SU-DHL-6 (cell line): ENCODE measurements around the gene SLCO3A1.

Experiments used
- H2AFZ ChIP-seq: fragments of 200-600 bp; sonication (generic); 2 replicates; pipeline ENCODE4 v1.6.1; 2014; ENCODE audit warnings: low read depth, mild to moderate bottlenecking, moderate library complexity, mixed read lengths, antibody characterized with exemption, low read length; ENCODE audit not compliant: severe bottlenecking
- H3F3A ChIP-seq: fragments of 200-600 bp; shearing (Covaris generic); 2 replicates; pipeline ENCODE4 v1.6.0; 2016; ENCODE audit warnings: antibody characterized with exemption, mild to moderate bottlenecking; ENCODE audit not compliant: insufficient read depth
- H3K27ac ChIP-seq: fragments of 200-600 bp; sonication (generic); 2 replicates; pipeline ENCODE4 v1.5.1; 2016; ENCODE audit warnings: low read depth, mild to moderate bottlenecking, low read length, moderate library complexity, mixed read lengths
- H3K27me3 ChIP-seq: fragments of 200-600 bp; sonication (generic), shearing (Covaris generic); 2 replicates; pipeline ENCODE4 v1.6.0; 2014; ENCODE audit warnings: mild to moderate bottlenecking, low read length
- H3K36me3 ChIP-seq: fragments of 200-600 bp; sonication (generic); 2 replicates; pipeline ENCODE4 v1.6.1; 2014; ENCODE audit warnings: mild to moderate bottlenecking, low read length, mixed read lengths
- H3K4me2 ChIP-seq: fragments of 300-600, 200-600 bp; shearing (Covaris generic), sonication (generic); 2 replicates; pipeline ENCODE4 v1.6.0; 2014; ENCODE audit warnings: low read length, low read depth, mild to moderate bottlenecking; ENCODE audit not compliant: poor library complexity, severe bottlenecking
- H3K4me3 ChIP-seq: fragments of 200-600 bp; sonication (generic); 2 replicates; pipeline ENCODE4 v1.5.1; 2014; ENCODE audit warnings: antibody characterized with exemption, low read length, mild to moderate bottlenecking, mixed read lengths; ENCODE audit not compliant: insufficient read depth, poor library complexity, severe bottlenecking
- H3K79me2 ChIP-seq: fragments of 200-600 bp; sonication (generic); 2 replicates; pipeline ENCODE4 v1.6.1; 2014; ENCODE audit warnings: mild to moderate bottlenecking, low read length, moderate library complexity; ENCODE audit not compliant: insufficient read depth
- H3K9ac ChIP-seq: fragments of 200-600 bp; sonication (generic); 2 replicates; pipeline ENCODE4 v1.7.0; 2014; ENCODE audit warnings: mild to moderate bottlenecking, low read length
- H3K9me2 ChIP-seq: fragments of 200-600 bp; sonication (generic); replicated peaks from 2 replicates; pipeline ENCODE4 v1.6.1; 2014; ENCODE audit warnings: low read length; ENCODE audit not compliant: insufficient read depth
- H3K9me3 ChIP-seq: fragments of 200-600 bp; sonication (generic); 2 replicates; pipeline ENCODE4 v1.6.1; 2014; ENCODE audit warnings: low read length, mixed read lengths; ENCODE audit not compliant: insufficient read depth
- H4K20me1 ChIP-seq: fragments of 200-600 bp; sonication (generic); 2 replicates; pipeline ENCODE4 v1.6.1; 2014; ENCODE audit warnings: low read depth, mild to moderate bottlenecking, antibody characterized with exemption, low read length, moderate library complexity, mixed read lengths
- CTCF ChIP-seq: fragments of 200-600 bp; sonication (generic); IDR thresholded peaks from one replicate; pipeline ENCODE4 v1.5.1; 2017; ENCODE audit warnings: antibody characterized with exemption, mild to moderate bottlenecking, low read length, moderate library complexity; ENCODE audit not compliant: insufficient read depth, poor library complexity, severe bottlenecking
- EZH2phosphoT487 ChIP-seq: fragments of 200-600 bp; sonication (generic), shearing (Covaris generic); conservative IDR thresholded peaks from 2 replicates; pipeline ENCODE4 v1.6.1; 2018; ENCODE audit warnings: mild to moderate bottlenecking, antibody characterized with exemption, low read length, moderate library complexity, mixed read lengths

SLCO3A1 gene

GRCh38 chr15:92035551-92035950 lies 182.0 kb downstream of the SLCO3A1 start:
- Histone ChIP-seq H3K9ac (no peak overlapping the region), H3K27me3 (no peaks in the 10 kb centered on the region), H3K9me2 (no peaks in the 10 kb centered on the region), H3K9me3 (no peaks in the 10 kb centered on the region), H2AFZ (no peak overlapping the region), H3F3A (no peaks in the 10 kb centered on the region), H3K79me2 (no peaks in the 10 kb centered on the region), H3K27ac (no peak overlapping the region), H4K20me1 (peaks cover 5% of the 10 kb centered on the region), H3K4me2 (no peak overlapping the region), H3K36me3 (no peaks in the 10 kb centered on the region), H3K4me3 (no peak overlapping the region)
- no peak for TF ChIP-seq CTCF
- no peak for TF ChIP-seq EZH2phosphoT487

GRCh38 chr15:92035961-92036360 lies 182.5 kb downstream of the SLCO3A1 start:
- Histone ChIP-seq H3K9me3 (no peaks in the 10 kb centered on the region), H4K20me1 (peaks cover 5% of the 10 kb centered on the region; the same call in 1 of the 2 replicates), H3K27ac (no peak overlapping the region), H2AFZ (no peak overlapping the region), H3F3A (no peaks in the 10 kb centered on the region), H3K36me3 (no peaks in the 10 kb centered on the region), H3K79me2 (no peaks in the 10 kb centered on the region), H3K9me2 (no peaks in the 10 kb centered on the region), H3K4me3 (no peak overlapping the region), H3K9ac (no peak overlapping the region), H3K4me2 (no peak overlapping the region), H3K27me3 (no peaks in the 10 kb centered on the region)
- TF ChIP-seq CTCF (no peak), EZH2phosphoT487 (no peak)

GRCh38 chr15:92037491-92037890 lies 184.0 kb downstream of the SLCO3A1 start:
- Histone ChIP-seq H3K36me3 (no peaks in the 10 kb centered on the region), H3F3A (no peaks in the 10 kb centered on the region), H3K79me2 (no peaks in the 10 kb centered on the region), H3K4me3 (no peak overlapping the region), H2AFZ (no peak overlapping the region), H3K27ac (no peak overlapping the region), H3K4me2 (no peak overlapping the region), H3K9me3 (no peaks in the 10 kb centered on the region), H3K9ac (no peak overlapping the region), H3K27me3 (no peaks in the 10 kb centered on the region), H4K20me1 (no peaks in the 10 kb centered on the region; the same call in 1 of the 2 replicates), H3K9me2 (no peaks in the 10 kb centered on the region)
- TF ChIP-seq EZH2phosphoT487 (no peak), CTCF (no peak)
